Renal cortical epithelial cell (primary cell): ENCODE results near the gene NBEA. TPM values are rescaled to one million over a fixed set of nuclear protein-coding genes. Genes with fewer than 3 reads are reported as not detected.

Experiments
- DNase-seq: peaks from one replicate; pipeline ENCODE4 v3.0.0-alpha.2; 2011; ENCODE audit warnings: low read depth
- total RNA-seq: library from RNA; depleted of rRNA; stranded (reverse); fragments of >200 nt; gene quantifications from 2 replicates; pipeline ENCODE4 v1.2.3, GENCODE V29; 2014

Gene NBEA
- total RNA-seq, 1 donor from 2014 or later: 31.2 TPM

- DNase-seq: peak; percentile 86
These were observed 570.3 kb downstream of the NBEA start for GRCh38 chr13:35512271-35512920.

DNA sequence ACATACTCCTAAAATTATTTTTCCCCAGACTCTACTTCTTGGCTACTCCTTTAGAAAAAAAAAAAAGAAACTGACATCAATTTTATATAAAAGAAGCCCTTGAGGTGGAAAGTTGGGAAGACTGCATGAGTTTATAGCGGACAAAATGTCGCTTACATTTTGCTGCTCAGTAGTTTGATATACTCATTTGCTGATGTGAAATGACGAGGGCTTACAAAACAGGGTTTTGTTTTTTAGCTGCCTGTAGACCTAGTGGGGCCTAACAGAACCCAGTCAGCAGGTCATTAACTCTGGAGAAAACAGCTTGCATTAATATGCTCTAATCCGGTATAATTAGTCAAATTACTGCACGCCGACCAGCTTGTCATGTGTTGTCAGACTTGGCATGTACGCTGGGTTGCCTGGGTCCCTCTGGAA lies 572.0 kb downstream of the NBEA start:
- DNase-seq: no peak

DNA sequence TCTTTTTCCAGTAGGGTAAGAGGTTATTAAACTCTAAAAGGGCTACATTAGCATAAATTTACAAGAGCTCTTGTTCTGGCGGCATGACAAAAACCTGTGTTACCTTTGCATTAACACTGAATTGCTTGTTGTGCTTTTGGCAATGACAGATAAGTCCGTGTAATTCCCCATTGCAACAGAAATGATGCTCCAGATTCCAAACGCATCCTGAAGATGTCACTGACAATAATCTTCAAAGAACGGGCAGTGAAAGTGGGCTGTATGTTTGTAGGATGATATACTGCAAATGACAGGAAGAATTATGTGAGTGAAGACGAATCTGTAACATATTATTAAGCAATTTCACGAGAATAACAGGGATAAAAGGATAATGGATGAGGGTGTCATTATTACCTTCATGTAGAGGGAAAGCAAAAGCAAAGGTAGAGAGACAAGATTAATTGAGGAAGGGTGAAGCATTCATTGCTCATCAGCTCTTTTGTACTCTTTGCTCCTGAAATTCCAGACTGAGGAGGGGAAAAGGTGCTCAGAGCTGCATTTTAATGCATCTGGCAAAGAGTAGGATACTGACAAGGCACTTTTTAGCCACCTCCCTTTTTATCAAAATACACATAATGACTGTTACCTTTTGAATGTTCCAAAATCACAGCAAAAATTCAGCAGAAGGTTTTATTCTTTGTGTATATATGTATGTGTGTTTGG lies 572.9 kb downstream of the NBEA start:
- no peak for DNase-seq

DNA sequence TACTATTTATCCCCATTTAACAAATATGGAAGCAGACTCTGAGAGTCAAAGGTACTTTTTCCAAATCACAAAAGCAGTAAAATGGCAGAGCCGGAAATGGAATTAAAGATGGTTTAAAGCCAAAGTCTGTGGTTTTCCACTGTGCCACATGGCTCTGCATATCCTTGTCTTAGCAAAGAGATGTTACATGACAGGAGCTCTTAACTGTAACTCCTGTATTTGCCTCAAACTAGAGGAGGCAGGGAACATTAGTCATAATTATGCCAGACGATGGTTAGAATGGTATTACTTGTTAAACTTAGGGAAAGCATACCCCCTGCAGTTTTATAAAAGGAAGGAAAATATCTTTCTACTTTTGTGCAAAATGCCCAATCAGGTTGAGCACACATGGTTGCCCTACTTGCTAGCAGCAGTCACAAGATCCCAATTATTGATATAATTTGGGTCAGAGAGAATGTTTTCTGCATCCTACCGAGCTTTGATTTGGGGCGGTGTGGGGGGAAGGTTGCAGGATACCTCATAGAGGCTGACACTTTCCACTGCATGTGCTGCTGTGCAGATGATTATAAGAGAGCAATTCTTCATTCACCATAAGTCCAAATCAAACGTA lies 576.4 kb downstream of the NBEA start:
- DNase-seq: no peak

GRCh38 chr13:35524171-35524570 lies 582.1 kb downstream of the NBEA start:
- DNase-seq: no peak

DNA sequence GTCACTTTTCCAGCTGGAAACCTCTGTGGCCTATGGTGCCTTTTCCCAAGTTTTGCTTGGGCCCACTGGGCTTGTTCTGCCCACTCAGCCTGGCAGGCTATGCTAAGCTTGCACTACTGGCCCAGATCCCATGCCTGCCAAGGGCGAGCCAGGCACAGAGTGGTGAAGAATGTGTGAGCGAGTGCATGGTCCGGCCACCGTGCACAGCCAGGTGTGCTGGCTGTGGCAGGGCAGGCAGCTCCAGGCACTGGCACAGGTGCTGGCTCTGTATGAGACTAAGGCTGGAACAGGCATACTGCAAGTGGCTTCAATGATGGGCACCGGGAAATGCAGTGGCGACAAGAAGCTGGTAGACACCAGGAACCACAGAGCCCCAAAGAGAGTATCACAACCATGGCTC lies 584.5 kb downstream of the NBEA start:
- no peak for DNase-seq

GRCh38 chr13:35527451-35527850 lies 585.4 kb downstream of the NBEA start:
- DNase-seq: no peak

DNA sequence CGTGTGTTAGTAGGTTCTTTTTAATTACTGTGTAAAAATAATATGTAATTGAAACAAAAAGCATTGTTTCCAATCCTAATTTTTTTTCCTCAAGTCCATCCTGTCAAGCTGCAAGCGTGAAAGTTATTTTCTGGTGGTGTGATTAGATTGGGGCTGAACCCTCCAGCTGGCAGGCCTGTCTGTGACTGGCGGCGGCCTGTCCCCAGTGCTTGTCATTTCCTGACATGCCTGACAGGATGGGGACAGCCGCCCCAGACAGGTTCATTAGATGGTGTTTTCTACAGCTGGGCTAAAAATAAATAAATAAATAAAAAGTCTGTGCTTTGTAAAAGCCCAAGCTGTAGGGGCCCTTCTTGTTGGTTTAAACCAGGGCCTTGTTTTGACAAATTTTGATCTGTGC lies 588.1 kb downstream of the NBEA start:
- no peak for DNase-seq

DNA sequence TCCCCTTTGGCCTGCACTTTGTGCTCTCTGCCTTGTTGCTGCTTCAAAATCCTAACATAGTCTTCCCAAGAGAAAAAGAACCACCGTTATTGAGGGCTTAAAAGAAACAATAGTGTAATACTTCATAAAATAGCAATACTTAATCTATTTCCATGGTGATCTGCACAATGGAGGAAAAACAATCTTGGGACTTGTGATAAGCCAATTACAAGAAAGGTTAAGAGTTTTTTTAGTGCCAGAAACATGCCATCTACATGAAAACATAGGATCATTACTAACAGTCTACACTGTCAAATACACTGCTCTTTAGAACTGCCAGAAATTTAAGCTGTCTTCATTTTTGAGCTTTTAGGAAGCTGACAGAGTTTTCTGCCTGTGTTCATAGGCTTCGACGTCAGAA lies 588.5 kb downstream of the NBEA start:
- no peak for DNase-seq

DNA sequence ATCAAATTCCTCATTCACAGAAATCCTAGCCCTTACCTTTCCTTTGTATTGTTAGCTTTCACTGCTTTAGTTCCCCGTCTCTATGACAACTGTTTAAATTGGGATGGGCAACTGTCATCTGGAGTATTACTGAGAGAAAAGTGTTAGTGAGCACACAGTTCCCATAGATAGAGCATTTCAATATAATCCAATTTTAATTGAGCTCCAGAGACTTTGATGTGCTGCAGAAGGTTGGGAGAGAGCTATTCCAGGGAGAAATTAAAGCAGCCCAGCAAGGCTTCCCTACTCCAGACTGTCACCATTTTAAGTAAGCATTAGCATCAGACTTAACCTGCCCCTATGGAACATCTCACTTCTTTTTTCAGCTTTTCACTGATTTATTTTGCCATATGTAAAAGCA lies 589.5 kb downstream of the NBEA start:
- DNase-seq: no peak

- DNase-seq: no peak
These were observed 592.3 kb downstream of the NBEA start for GRCh38 chr13:35534343-35534742.

DNA sequence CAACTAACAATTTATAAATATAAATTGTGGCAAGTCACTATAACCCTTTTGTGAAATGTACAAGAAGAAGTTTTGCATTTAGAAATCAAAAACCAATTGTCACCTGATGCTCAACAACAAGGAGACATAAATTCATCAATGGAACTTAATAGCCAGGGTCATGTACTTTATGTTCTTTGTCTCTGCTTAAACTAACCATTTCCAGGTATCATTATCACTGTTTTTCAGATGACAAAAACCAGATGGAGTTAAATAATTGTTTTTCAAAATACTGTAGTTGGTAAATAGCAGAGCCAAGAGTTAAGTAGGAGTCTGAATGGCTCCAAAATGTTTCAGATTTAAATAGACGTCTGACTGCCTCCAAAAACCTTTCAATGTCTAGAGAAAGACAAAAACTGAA lies 606.7 kb downstream of the NBEA start:
- no peak for DNase-seq

DNA sequence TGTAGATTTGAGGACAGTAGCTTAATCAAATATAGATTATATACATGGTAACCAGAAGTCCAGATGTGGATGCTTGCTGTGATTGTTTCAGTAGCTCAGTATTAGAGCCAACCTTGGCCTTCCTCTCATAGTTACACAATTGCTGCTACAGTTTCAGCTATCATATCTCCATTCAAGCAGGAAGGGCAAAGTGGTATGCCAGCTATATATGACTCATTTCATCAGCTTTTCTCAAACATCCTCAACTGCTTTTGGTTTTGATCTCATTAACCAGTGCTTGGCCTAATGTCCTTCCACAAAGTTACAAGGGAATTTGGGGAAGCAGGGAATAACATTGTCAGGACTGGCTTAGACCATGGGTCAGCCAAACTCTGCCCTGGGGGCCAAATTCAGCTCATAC lies 607.4 kb downstream of the NBEA start:
- DNase-seq: peak; percentile 83

GRCh38 chr13:35552172-35552844 lies 610.2 kb downstream of the NBEA start:
- peak; percentile 78 for DNase-seq

DNA sequence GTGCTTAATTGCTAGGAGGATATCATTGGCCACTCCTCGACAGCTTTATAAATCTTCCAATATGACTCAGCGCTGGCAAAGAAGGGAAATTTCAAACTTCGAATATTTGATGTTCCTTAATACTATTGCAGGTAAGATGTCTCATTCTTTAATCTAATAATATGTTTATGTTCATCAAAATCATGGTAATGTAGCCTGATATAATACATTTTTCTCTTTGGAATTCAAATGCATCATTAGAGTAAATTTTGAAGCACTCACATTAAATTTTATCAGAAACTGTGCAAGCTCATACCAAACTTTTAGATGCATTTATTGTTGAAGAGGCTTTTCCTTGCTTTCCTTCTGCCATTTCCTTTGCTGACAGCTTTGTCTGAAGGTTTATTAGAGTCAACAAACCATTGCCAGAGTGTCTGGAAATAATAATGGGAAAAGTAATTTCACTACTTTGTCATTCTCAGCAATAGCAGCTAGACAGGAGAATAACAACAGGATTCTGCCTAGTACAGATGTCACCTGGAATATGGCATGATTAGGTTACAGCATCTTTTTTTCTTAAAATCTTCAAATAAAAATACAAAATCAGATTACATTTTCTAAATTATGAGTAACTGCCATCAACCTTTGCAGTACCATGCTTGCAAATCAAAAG lies 613.0 kb downstream of the NBEA start:
- no peak for DNase-seq

DNA sequence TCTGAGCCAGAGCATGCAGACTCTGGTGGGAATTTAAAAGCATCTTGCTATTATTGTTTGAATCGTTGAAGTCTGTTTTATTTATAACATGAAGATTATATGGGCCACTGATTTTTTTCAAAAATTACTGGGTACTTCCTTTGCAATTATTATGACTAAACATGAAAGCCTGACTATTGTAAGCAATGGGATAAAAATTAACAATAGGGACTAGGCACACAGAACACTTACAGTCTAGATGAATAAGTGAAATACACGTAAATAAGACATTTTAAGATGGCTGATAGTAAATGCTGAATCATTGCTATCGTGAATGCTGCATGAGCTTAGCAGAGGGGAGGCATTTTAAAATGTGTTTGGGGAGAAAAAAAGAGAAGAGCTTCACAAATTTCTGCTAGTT lies 615.4 kb downstream of the NBEA start:
- no peak for DNase-seq

GRCh38 chr13:35561540-35561939 lies 619.5 kb downstream of the NBEA start:
- no peak for DNase-seq

DNA sequence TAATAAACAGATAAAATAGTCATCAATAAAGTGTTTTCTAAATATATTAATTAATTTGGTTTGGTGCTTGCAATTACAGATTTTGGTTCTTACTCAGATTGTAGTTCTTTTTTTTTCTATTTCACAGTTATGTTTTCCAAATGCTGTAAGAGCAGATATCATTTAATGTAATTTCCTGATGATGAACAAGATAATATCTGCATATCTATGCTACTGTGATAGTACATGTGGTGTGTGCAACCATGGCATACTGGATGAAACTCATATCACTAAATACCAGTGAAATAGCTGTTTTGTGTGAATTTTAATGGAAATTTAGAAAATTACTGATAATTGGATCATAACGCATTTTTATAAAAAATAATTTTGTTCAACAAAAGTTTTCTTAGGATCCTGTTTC lies 623.2 kb downstream of the NBEA start:
- DNase-seq: no peak

DNA sequence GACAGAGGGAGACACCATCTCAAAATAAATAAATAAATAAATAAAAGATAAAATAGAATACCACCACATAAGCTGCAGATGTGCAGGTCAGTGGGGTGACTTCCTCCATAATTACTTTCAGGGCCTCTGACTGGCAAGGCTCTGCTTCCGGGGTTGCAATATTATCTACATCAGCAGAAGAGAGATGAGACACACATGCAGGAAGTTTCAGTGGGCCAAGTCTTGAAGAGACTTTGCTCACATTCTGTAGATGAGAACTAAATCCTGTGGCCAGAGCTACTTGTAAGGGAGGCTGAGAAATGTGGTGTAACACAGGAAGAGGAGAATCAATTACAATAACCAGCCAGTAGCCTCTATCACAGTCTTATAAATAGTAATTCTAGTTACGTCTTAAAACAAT lies 624.3 kb downstream of the NBEA start:
- no peak for DNase-seq

DNA sequence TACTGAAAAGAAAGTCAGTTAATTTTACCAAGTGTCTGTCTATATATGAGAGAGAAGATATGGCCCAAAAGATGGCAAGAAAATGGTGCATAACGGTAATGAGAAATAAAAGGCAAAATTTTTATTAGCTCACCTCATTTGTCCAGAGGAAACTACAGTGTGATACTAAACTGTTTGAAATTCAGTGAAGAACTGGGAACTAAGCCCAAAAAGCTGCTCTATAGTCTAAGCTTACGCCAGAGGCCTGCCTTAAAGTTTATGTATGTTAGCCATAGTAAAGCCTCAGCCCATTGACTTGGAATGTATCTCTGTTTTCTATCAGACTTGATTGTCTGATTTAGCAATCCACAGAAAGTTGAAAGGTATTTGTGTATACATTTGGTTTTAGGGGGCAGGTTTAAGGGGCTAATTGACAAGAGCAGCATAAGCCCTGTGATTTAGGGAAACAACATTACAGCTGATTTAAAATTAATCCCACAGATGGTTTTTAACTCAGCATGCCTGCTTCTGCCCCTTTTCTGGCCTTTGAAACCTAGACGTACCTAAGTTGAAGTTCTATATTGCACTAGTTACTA lies 625.4 kb downstream of the NBEA start:
- DNase-seq: no peak

DNA sequence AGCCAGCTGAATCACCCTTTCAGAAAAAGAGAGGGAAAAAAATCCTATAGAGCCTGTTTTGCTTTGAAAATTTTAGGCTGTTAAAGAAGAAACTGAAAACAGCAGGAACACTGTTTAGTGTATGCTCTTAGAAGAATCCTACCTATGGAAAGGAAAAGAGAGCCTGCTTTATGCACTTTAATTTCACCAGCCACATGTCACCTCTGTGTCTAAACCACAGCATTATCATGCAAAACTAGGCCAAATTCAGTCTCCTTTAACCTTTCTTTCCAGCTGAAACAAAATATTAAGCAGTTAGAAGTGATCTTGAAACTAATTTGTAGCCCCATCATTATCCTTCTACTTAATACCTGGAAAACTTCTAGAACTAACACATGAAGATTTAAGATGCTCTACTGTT lies 631.6 kb downstream of the NBEA start:
- no peak for DNase-seq

DNA sequence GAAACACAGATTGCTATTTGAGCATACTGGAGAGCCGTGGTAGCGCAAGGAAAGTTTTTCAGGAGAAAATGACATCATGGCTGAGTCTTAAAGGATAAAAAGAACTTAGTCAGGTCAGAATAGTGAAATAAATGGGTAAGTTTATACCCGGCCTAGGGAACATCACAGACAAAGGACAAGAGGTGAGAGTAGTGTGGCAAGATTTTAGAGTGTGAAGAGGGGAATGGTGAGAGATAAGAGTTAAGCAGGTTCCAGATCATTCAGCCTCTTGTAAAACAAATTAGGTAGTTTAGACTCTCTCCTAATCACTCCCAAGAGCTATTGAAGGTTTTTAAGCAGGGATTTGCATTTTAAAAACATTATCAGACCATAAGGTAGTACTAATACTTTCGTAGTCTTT lies 650.4 kb downstream of the NBEA start:
- DNase-seq: no peak
